Measurements from ENCODE around the gene CNGB1. TPM values are rescaled to one million over a fixed set of nuclear protein-coding genes. Genes with fewer than 3 reads are reported as not detected.

The CNGB1 gene
- total RNA-seq, 1 donor from 2014 or later, result not detected

GRCh38 chr16:57959804-57960203, 11.1 kb downstream of the CNGB1 start:
- TF ChIP-seq EZH2phosphoT487 (IDR thresholded peaks at IDR 0.05) (no peak), EZH2 (IDR thresholded peaks at IDR 0.05) (no peak), CTCF (IDR thresholded peaks at IDR 0.05) (no peak)
- H3K79me2 ChIP-seq (ENCODE audit: low read depth), result no peaks in the 10 kb centered on the region
- no peaks in the 10 kb centered on the region for H3K4me1 ChIP-seq
- H3K27ac Mint-ChIP-seq, result peak overlapping the region; percentile 7
- H3K4me1 Mint-ChIP-seq, result peaks cover 3% of the 10 kb centered on the region
- no peaks in the 10 kb centered on the region for H3K9me3 ChIP-seq (ENCODE audit: low read depth)
- no peaks in the 10 kb centered on the region for H3K27me3 ChIP-seq
- no peaks in the 10 kb centered on the region for H3F3A ChIP-seq (ENCODE audit: low read depth)
- no peak for DNase-seq (ENCODE audit: low spot score)
- no peak overlapping the region for H3K4me3 Mint-ChIP-seq
- H3K36me3 ChIP-seq, result no peaks in the 10 kb centered on the region
- H3K36me3 Mint-ChIP-seq, result no peaks in the 10 kb centered on the region
- H3K4me3 ChIP-seq, result no peak overlapping the region
- no peak overlapping the region for H2AFZ ChIP-seq (replicated peaks)
- no peak overlapping the region for H3K4me2 ChIP-seq
- H3K9me3 Mint-ChIP-seq, result no peaks in the 10 kb centered on the region
- peaks cover 15% of the 10 kb centered on the region for H3K27me3 Mint-ChIP-seq (ENCODE audit: insufficient read depth, low read depth)
- H4K20me1 ChIP-seq (ENCODE audit: low read depth), result no peaks in the 10 kb centered on the region
- H3K27ac ChIP-seq, result no peak overlapping the region
- H3K9ac ChIP-seq, result no peak overlapping the region

- H3K4me3 Mint-ChIP-seq, result no peak overlapping the region
- no peak overlapping the region for H3K9ac ChIP-seq
- H3K79me2 ChIP-seq (ENCODE audit: low read depth), result no peaks in the 10 kb centered on the region
- H3K27me3 ChIP-seq, result no peaks in the 10 kb centered on the region
- no peaks in the 10 kb centered on the region for H3K36me3 Mint-ChIP-seq
- no peaks in the 10 kb centered on the region for H3K4me1 ChIP-seq
- peaks cover 3% of the 10 kb centered on the region for H3K4me1 Mint-ChIP-seq
- H3K9me3 ChIP-seq (ENCODE audit: low read depth), result no peaks in the 10 kb centered on the region
- H2AFZ ChIP-seq (replicated peaks), result no peak overlapping the region
- no peaks in the 10 kb centered on the region for H4K20me1 ChIP-seq (ENCODE audit: low read depth)
- DNase-seq (ENCODE audit: low spot score), result no peak
- H3K27me3 Mint-ChIP-seq (ENCODE audit: insufficient read depth, low read depth), result peaks cover 13% of the 10 kb centered on the region
- H3K4me3 ChIP-seq, result no peak overlapping the region
- no peaks in the 10 kb centered on the region for H3F3A ChIP-seq (ENCODE audit: low read depth)
- no peaks in the 10 kb centered on the region for H3K36me3 ChIP-seq
- peak overlapping the region; percentile 7 for H3K27ac Mint-ChIP-seq
- H3K27ac ChIP-seq, result no peak overlapping the region
- no peak overlapping the region for H3K4me2 ChIP-seq
- no peaks in the 10 kb centered on the region for H3K9me3 Mint-ChIP-seq
- no peak for TF ChIP-seq EZH2phosphoT487 (IDR thresholded peaks at IDR 0.05)
Observed at GRCh38 chr16:57959121-57959520, 11.8 kb downstream of the CNGB1 start.

- no peaks in the 10 kb centered on the region for H3K36me3 ChIP-seq
- Mint-ChIP-seq H3K27me3 (ENCODE audit: insufficient read depth, low read depth) (peaks cover 12% of the 10 kb centered on the region), H3K9me3 (no peaks in the 10 kb centered on the region), H3K4me1 (peaks cover 3% of the 10 kb centered on the region), H3K27ac (no peak overlapping the region), H3K4me3 (no peak overlapping the region), H3K36me3 (no peaks in the 10 kb centered on the region)
- no peak overlapping the region for H3K9ac ChIP-seq
- H3K79me2 ChIP-seq (ENCODE audit: low read depth), result no peaks in the 10 kb centered on the region
- H4K20me1 ChIP-seq (ENCODE audit: low read depth), result no peaks in the 10 kb centered on the region
- no peaks in the 10 kb centered on the region for H3K27me3 ChIP-seq
- no peak for TF ChIP-seq EZH2phosphoT487 (IDR thresholded peaks at IDR 0.05)
- no peak for TF ChIP-seq CTCF (IDR thresholded peaks at IDR 0.05)
- TF ChIP-seq EZH2 (IDR thresholded peaks at IDR 0.05), result no peak
- H3K4me1 ChIP-seq, result no peaks in the 10 kb centered on the region
- no peak overlapping the region for H3K4me3 ChIP-seq
- H3K9me3 ChIP-seq (ENCODE audit: low read depth), result no peaks in the 10 kb centered on the region
- no peaks in the 10 kb centered on the region for H3F3A ChIP-seq (ENCODE audit: low read depth)
- no peak overlapping the region for H2AFZ ChIP-seq (replicated peaks)
- no peak overlapping the region for H3K27ac ChIP-seq
- no peak overlapping the region for H3K4me2 ChIP-seq
- no peak for DNase-seq (ENCODE audit: low spot score)
Observed at GRCh38 chr16:57958544-57958943, 12.4 kb downstream of the CNGB1 start.

- no peak overlapping the region for H3K27ac ChIP-seq
- H3K4me3 Mint-ChIP-seq, result no peak overlapping the region
Observed at GRCh38 chr16:57957673-57958392, 13.1 kb downstream of the CNGB1 start.

More at GRCh38 chr16:57957673-57958392, 13.1 kb downstream of the CNGB1 start:
- Histone ChIP-seq H3K4me2 (no peak overlapping the region), H3K4me1 (no peaks in the 10 kb centered on the region), H4K20me1 (ENCODE audit: low read depth) (no peaks in the 10 kb centered on the region), H3K9me3 (ENCODE audit: low read depth) (no peaks in the 10 kb centered on the region), H3K4me3 (no peak overlapping the region), H3K79me2 (ENCODE audit: low read depth) (no peaks in the 10 kb centered on the region), H3K36me3 (no peaks in the 10 kb centered on the region), H3K27me3 (no peaks in the 10 kb centered on the region), H3K9ac (no peak overlapping the region), H3F3A (ENCODE audit: low read depth) (no peaks in the 10 kb centered on the region), H2AFZ (replicated peaks) (no peak overlapping the region)
- Mint-ChIP-seq H3K4me1 (peaks cover 3% of the 10 kb centered on the region), H3K27me3 (ENCODE audit: insufficient read depth, low read depth) (peaks cover 12% of the 10 kb centered on the region), H3K36me3 (no peaks in the 10 kb centered on the region), H3K27ac (no peak overlapping the region), H3K9me3 (no peaks in the 10 kb centered on the region)
- DNase-seq (ENCODE audit: low spot score), result no peak
- TF ChIP-seq CTCF (IDR thresholded peaks at IDR 0.05) (no peak), EZH2 (IDR thresholded peaks at IDR 0.05) (no peak), EZH2phosphoT487 (IDR thresholded peaks at IDR 0.05) (no peak)
